ENCODE measurements around the gene HOXC5.

The HOXC5 gene

DNA sequence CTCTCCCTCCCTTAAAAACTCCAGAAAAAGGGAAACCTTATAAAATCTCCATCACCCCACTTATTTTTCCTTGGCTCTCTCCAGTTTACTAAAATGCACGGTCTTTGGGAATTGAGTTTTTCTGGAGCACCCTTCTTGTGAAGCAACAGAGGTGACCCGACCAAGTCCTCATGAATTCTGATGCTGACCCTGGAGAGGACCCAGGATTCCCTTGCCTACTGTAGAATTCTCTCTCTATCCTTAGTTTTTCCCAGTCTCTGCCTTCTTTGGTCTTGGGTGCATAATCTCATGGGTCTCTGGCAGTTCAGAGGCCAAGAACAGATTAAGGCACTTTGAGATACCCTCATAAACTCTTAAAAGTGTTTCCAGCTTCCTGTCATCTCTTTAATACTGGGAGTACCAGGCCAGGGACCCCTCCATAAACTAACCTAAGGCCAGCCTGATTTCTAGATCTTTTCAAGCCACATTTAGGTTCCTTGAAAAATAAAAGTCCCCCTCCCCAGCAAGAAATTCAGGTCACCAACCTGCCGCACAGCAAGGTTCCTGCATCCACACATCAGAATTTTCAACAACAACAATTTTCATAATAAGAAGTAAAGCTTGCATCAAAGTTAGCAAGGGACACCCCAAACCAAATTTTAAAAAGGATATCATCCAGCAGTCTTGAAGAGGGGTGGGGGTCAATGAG is 15.7 kb downstream of the HOXC5 start:
- Histone ChIP-seq H3K4me1 (ENCODE audit: insufficient read depth, insufficient read length) (peaks cover 24% of the 10 kb centered on the region), H3K27me3 (ENCODE audit: insufficient read depth, insufficient read length) (peaks cover 100% of the 10 kb centered on the region), H3K4me3 (ENCODE audit: insufficient read length, low read depth) (no peak overlapping the region), H3K9ac (ENCODE audit: insufficient read length, low read depth) (no peak overlapping the region), H3K9me3 (ENCODE audit: insufficient read depth, low read length) (no peaks in the 10 kb centered on the region), H3K36me3 (ENCODE audit: insufficient read depth, insufficient read length, low read length) (no peaks in the 10 kb centered on the region)
- no peak for DNase-seq (ENCODE audit: low read depth, low spot score)
- TF ChIP-seq ZNF274 (IDR thresholded peaks at IDR 0.05; ENCODE audit: low read depth, low read length) (no peak), YY1 (IDR thresholded peaks at IDR 0.05; ENCODE audit: insufficient read depth, insufficient read length) (no peak), SUZ12 (IDR thresholded peaks at IDR 0.05; ENCODE audit: extremely low read depth, insufficient read depth, insufficient read length) (no peak)

DNA sequence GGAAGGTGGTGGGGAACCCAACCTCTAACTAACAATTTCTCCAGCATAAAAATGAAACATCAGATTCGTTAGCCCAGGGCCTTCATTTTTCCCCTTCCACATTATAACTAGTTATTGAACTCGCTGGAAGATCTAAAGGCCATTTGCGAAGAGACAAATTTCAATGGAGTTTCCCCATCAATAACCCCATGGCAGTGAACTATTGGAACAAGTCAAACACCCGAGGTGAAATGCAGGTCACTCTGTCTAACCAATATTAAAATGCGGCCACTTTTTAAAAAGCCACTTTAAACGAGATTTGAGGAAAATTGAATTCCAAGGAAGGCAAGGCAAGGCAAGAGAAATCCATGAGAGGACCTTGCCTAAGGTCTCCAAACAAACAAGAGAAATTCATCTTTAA is 16.3 kb downstream of the HOXC5 start:
- Histone ChIP-seq H3K9ac (ENCODE audit: insufficient read length, low read depth) (no peak overlapping the region), H3K4me3 (ENCODE audit: insufficient read length, low read depth) (no peak overlapping the region), H3K9me3 (ENCODE audit: insufficient read depth, low read length) (no peaks in the 10 kb centered on the region), H3K36me3 (ENCODE audit: insufficient read depth, insufficient read length, low read length) (no peaks in the 10 kb centered on the region), H3K4me1 (ENCODE audit: insufficient read depth, insufficient read length) (peaks cover 24% of the 10 kb centered on the region), H3K27me3 (ENCODE audit: insufficient read depth, insufficient read length) (peaks cover 100% of the 10 kb centered on the region)
- TF ChIP-seq YY1 (IDR thresholded peaks at IDR 0.05; ENCODE audit: insufficient read depth, insufficient read length) (no peak), ZNF274 (IDR thresholded peaks at IDR 0.05; ENCODE audit: low read depth, low read length) (no peak), SUZ12 (IDR thresholded peaks at IDR 0.05; ENCODE audit: extremely low read depth, insufficient read depth, insufficient read length) (no peak)
- DNase-seq (ENCODE audit: low read depth, low spot score) = no peak

DNA sequence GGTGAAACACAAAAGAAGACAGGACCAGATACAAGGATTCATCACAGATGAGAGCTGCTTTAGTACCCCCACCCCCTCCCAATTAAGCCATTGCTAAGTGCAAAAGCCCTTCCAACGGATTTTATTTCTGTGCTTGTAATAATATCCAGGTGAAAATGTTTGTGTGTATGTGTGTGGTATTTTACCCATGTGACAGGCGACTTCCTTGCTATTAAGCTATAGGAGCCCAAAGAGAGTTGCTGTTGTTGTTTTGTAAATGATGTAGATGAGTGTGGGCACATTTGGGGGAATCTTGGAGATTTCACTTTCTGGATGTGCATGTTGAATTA is 17.6 kb downstream of the HOXC5 start:
- Histone ChIP-seq H3K36me3 (ENCODE audit: insufficient read depth, insufficient read length, low read length) (no peaks in the 10 kb centered on the region), H3K27me3 (ENCODE audit: insufficient read depth, insufficient read length) (peaks cover 99% of the 10 kb centered on the region), H3K4me3 (ENCODE audit: insufficient read length, low read depth) (no peak overlapping the region), H3K9ac (ENCODE audit: insufficient read length, low read depth) (no peak overlapping the region), H3K4me1 (ENCODE audit: insufficient read depth, insufficient read length) (peaks cover 22% of the 10 kb centered on the region), H3K9me3 (ENCODE audit: insufficient read depth, low read length) (no peaks in the 10 kb centered on the region)
- TF ChIP-seq ZNF274 (IDR thresholded peaks at IDR 0.05; ENCODE audit: low read depth, low read length) = no peak
- no peak for TF ChIP-seq YY1 (IDR thresholded peaks at IDR 0.05; ENCODE audit: insufficient read depth, insufficient read length)
- TF ChIP-seq SUZ12 (IDR thresholded peaks at IDR 0.05; ENCODE audit: extremely low read depth, insufficient read depth, insufficient read length) = no peak
- no peak for DNase-seq (ENCODE audit: low read depth, low spot score)

DNA sequence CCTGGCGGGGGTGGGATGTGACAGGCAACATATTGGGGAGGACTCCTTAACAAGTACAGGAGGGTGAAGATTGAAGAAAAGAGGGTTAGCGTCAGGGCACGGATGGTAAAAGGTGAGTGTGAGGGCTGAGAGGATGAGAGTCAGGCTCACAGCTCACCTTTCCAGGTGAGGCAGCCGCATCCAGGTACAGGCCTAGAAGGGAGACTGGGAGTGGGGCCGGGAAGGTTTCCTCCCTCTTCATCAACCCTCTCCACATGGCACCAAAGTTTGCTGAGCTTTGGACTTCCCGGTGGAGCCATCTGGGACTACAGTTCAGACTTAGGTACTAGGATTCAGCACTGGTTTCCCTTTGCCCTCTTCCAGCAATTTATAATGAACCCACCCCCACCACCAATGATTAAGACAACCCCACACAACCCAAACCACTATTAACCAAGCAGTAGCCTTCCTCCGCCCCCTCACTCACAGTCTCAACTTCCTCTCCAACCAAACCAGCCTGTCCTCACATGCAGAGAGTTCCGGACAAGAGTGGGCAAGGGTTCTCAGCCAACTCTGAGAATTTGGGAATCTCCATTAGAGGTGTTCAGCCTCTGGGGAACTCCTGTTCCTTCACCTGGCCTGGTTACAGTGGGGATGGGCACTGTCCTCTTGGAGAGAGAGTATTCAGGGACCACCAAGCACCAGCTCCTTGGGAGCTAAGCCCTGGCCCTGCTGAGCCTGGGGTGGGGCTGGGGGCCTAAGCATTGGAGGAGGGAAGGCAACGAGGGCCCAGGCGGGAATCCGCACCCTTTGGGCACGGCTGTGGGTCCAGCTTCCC is 18.4 kb downstream of the HOXC5 start:
- Histone ChIP-seq H3K9ac (ENCODE audit: insufficient read length, low read depth) (no peak overlapping the region), H3K4me3 (ENCODE audit: insufficient read length, low read depth) (no peak overlapping the region), H3K9me3 (ENCODE audit: insufficient read depth, low read length) (no peaks in the 10 kb centered on the region), H3K27me3 (ENCODE audit: insufficient read depth, insufficient read length) (peaks cover 99% of the 10 kb centered on the region), H3K4me1 (ENCODE audit: insufficient read depth, insufficient read length) (peaks cover 22% of the 10 kb centered on the region), H3K36me3 (ENCODE audit: insufficient read depth, insufficient read length, low read length) (no peaks in the 10 kb centered on the region)
- no peak for DNase-seq (ENCODE audit: low read depth, low spot score)
- TF ChIP-seq SUZ12 (IDR thresholded peaks at IDR 0.05; ENCODE audit: extremely low read depth, insufficient read depth, insufficient read length) (peak; percentile 66), YY1 (IDR thresholded peaks at IDR 0.05; ENCODE audit: insufficient read depth, insufficient read length) (no peak), ZNF274 (IDR thresholded peaks at IDR 0.05; ENCODE audit: low read depth, low read length) (no peak)

DNA sequence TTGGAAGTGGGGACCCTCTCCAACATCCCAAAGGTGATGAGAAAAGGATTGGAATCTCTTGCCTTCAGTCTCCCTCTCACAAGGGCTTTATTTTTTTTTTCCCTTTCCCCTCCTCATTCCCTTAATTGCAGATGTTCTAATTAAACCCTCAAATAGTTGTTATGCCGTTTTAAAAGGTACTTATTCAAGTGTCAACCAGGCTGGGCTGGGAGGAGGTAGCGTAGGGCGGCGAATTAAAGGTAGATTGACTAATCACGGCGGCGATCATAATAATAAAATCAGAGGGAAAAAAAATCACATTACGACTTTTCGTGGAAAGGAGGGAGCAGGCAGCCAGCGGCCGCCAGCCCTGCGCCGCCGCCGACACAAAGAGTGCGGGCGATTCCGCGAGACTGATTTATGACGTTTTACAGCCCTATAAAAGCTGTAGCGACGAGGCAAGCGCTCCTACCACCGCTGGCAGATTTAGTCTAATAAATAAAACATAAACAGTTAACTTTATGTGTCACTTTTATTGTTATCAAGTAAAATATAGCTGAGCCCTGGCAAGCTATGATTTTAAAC is 19.1 kb downstream of the HOXC5 start:
- TF ChIP-seq SUZ12 (IDR thresholded peaks at IDR 0.05; ENCODE audit: extremely low read depth, insufficient read depth, insufficient read length) (no peak), YY1 (IDR thresholded peaks at IDR 0.05; ENCODE audit: insufficient read depth, insufficient read length) (no peak), ZNF274 (IDR thresholded peaks at IDR 0.05; ENCODE audit: low read depth, low read length) (no peak)
- Histone ChIP-seq H3K36me3 (ENCODE audit: insufficient read depth, insufficient read length, low read length) (no peaks in the 10 kb centered on the region), H3K4me3 (ENCODE audit: insufficient read length, low read depth) (no peak overlapping the region), H3K9ac (ENCODE audit: insufficient read length, low read depth) (no peak overlapping the region), H3K27me3 (ENCODE audit: insufficient read depth, insufficient read length) (peaks cover 99% of the 10 kb centered on the region), H3K4me1 (ENCODE audit: insufficient read depth, insufficient read length) (peaks cover 19% of the 10 kb centered on the region), H3K9me3 (ENCODE audit: insufficient read depth, low read length) (no peaks in the 10 kb centered on the region)
- DNase-seq (ENCODE audit: low read depth, low spot score) = no peak

DNA sequence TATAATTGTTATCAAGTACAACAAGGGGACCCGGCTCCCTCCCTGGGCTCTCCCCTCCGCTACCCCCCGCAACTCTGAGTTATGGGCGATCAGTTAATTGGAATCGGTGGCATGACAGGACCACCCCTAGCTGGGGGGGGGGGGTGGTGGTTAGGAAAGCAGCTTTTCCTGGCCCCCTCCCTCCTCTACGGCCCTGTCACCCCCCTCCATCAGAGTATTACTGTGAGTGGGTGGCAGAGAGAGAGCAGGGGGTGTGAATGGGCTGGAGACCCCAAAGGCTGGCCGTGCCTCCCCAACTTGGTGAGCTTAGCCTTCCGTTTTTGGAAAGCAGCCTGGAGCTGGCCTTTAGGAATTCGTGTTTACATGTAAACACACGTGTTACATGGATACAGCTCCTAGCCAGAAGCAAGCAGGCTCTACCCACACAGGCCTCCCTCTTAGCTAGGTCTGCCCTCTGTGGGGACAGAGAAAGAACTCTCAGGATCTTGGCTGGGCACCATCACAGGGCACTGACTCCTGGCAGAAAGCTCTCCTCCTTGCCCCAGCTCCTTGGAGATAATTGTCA is 19.7 kb downstream of the HOXC5 start:
- Histone ChIP-seq H3K4me3 (ENCODE audit: insufficient read length, low read depth) (no peak overlapping the region), H3K9ac (ENCODE audit: insufficient read length, low read depth) (no peak overlapping the region), H3K4me1 (ENCODE audit: insufficient read depth, insufficient read length) (peaks cover 14% of the 10 kb centered on the region), H3K36me3 (ENCODE audit: insufficient read depth, insufficient read length, low read length) (no peaks in the 10 kb centered on the region), H3K27me3 (ENCODE audit: insufficient read depth, insufficient read length) (peaks cover 99% of the 10 kb centered on the region), H3K9me3 (ENCODE audit: insufficient read depth, low read length) (no peaks in the 10 kb centered on the region)
- DNase-seq (ENCODE audit: low read depth, low spot score) = no peak
- TF ChIP-seq YY1 (IDR thresholded peaks at IDR 0.05; ENCODE audit: insufficient read depth, insufficient read length) (no peak), ZNF274 (IDR thresholded peaks at IDR 0.05; ENCODE audit: low read depth, low read length) (no peak), SUZ12 (IDR thresholded peaks at IDR 0.05; ENCODE audit: extremely low read depth, insufficient read depth, insufficient read length) (no peak)
